H1 (cell line): ENCODE results near the gene BCL6B. TPM values are rescaled to one million over a fixed set of nuclear protein-coding genes. Genes with fewer than 3 reads are reported as not detected.
A peak's percentile ranks its signal among the peaks of the same experiment; 100 is the strongest.

ENCODE experiments used
- CEBPB ChIP-seq: IDR thresholded peaks from 2 replicates; pipeline ENCODE4 v1.6.1; 2012; ENCODE audit warnings: low read depth, low read length
- CHD1 ChIP-seq: IDR thresholded peaks from 2 replicates; pipeline ENCODE4 v1.6.1; 2012; ENCODE audit warnings: low read depth, low read length, improper control_type of control experiment
- EGR1 ChIP-seq: IDR thresholded peaks from 2 replicates; pipeline ENCODE4 v1.6.1; 2011; ENCODE audit warnings: low read depth, low read length, borderline replicate concordance
- HDAC2 ChIP-seq, 2 experiments: fragments of 300-600 bp in 1 of 2; sonication (generic) in 1 of 2; IDR thresholded peaks; 2 replicates each; pipeline ENCODE4 v1.6.1; 2011 to 2012; ENCODE audit warnings: low read depth in 2 of 2, low read length in 2 of 2, mild to moderate bottlenecking in 2 of 2, moderate library complexity in 2 of 2, borderline replicate concordance in 1 of 2, inconsistent platforms in 1 of 2
- POLR2A ChIP-seq, 2 experiments: IDR thresholded peaks; 1 replicate in 1 of 2; 2 replicates in 1 of 2; pipeline ENCODE4 v1.6.1; 2011; ENCODE audit warnings: low read depth in 2 of 2, low read length in 2 of 2, mild to moderate bottlenecking in 2 of 2; ENCODE audit errors: control extremely low read depth in 1 of 2
- SP2 ChIP-seq: IDR thresholded peaks from 2 replicates; pipeline ENCODE4 v1.6.1; 2012; ENCODE audit warnings: mild to moderate bottlenecking, low read length, inconsistent platforms
- SRF ChIP-seq: IDR thresholded peaks from 2 replicates; pipeline ENCODE4 v1.6.1; 2011; ENCODE audit warnings: mild to moderate bottlenecking, low read depth, low read length, moderate library complexity
- SUZ12 ChIP-seq: fragments of 200-600 bp; sonication (generic); IDR thresholded peaks from 2 replicates; pipeline ENCODE4 v1.6.1; 2012; ENCODE audit warnings: mild to moderate bottlenecking, inconsistent platforms, low read length, moderate library complexity, mixed read lengths
- polyA plus RNA-seq, 7 experiments: library from polyadenylated mRNA; depleted of rRNA in 3 of 7; stranded (reverse) in 5 of 7; unstranded in 2 of 7; fragments of >200 nt in 5 of 7; fragments of 200-250 nt in 2 of 7; gene quantifications; 1 replicate in 5 of 7; 2 replicates in 1 of 7; 4 replicates in 1 of 7; pipeline versions ENCODE4 v1.2.1 to v1.2.3, GENCODE V29; 2011 to 2013; ENCODE audit warnings: missing spikeins in 2 of 7, mixed read lengths in 2 of 7
- total RNA-seq: library from RNA; stranded (reverse); fragmentation: NEBNext Ultra II Directional; extraction: Animal tissue kit (Norgen Biotek cat#: 25700); gene quantifications from 2 replicates; pipeline ENCODE4 v1.2.1, GENCODE V29; 2021
- TF ChIP-seq, protein P1 (sequence below): fragments of 300-600 bp; sonication (generic); IDR thresholded peaks from 2 replicates; pipeline ENCODE4 v1.7.1; 2012; ENCODE audit warnings: low read length, moderate library complexity, mild to moderate bottlenecking, inconsistent platforms; ENCODE audit not compliant: insufficient replicate concordance
- TF ChIP-seq, protein P2 (sequence below): IDR thresholded peaks from 2 replicates; pipeline ENCODE4 v1.6.1; 2011; ENCODE audit warnings: low read length, improper control_type of control experiment

Gene BCL6B
- total and polyA plus RNA-seq, 2 of the 8 experiments (the other 6 are each of a cell fraction or from before 2014, with no cell fraction given): 6.6 to 8.7 TPM

DNA sequence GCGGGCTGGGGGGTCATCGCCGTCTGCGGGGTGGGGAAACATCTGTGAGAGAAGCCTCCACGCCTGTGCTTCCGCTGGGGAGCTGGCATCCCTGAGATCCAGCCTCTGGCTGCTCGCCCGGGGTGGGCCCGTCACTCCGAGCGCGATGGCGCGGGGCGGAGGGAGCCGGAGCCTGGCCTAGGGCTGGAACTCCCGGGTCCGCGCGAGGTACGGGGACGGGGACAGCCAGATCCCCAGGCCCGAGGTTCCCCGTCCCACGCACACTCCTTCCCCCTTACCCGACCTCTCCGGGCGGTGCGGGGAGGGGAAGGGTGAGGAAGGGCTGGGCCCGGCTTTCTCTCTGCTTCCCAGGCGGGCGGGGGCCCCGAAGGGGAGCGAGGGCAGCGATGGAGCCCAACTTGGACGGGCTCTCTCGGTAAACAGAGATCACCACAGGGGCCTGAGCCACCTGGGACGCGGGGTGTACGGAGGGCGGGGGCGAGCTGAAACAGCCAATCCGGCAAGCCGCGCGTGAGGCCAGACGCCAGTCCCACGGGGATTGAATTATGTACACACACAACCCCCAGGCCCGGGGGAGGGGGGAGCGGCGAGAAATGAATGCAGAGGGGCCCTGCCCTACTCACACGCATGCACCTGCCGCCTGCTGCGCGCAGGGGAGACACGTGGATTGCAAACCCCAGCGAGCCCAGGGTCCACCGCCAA is 20.8 kb downstream of the BCL6B start, which contains the start of gene SLC16A11 (continued):
- TF ChIP-seq, protein P1, sequence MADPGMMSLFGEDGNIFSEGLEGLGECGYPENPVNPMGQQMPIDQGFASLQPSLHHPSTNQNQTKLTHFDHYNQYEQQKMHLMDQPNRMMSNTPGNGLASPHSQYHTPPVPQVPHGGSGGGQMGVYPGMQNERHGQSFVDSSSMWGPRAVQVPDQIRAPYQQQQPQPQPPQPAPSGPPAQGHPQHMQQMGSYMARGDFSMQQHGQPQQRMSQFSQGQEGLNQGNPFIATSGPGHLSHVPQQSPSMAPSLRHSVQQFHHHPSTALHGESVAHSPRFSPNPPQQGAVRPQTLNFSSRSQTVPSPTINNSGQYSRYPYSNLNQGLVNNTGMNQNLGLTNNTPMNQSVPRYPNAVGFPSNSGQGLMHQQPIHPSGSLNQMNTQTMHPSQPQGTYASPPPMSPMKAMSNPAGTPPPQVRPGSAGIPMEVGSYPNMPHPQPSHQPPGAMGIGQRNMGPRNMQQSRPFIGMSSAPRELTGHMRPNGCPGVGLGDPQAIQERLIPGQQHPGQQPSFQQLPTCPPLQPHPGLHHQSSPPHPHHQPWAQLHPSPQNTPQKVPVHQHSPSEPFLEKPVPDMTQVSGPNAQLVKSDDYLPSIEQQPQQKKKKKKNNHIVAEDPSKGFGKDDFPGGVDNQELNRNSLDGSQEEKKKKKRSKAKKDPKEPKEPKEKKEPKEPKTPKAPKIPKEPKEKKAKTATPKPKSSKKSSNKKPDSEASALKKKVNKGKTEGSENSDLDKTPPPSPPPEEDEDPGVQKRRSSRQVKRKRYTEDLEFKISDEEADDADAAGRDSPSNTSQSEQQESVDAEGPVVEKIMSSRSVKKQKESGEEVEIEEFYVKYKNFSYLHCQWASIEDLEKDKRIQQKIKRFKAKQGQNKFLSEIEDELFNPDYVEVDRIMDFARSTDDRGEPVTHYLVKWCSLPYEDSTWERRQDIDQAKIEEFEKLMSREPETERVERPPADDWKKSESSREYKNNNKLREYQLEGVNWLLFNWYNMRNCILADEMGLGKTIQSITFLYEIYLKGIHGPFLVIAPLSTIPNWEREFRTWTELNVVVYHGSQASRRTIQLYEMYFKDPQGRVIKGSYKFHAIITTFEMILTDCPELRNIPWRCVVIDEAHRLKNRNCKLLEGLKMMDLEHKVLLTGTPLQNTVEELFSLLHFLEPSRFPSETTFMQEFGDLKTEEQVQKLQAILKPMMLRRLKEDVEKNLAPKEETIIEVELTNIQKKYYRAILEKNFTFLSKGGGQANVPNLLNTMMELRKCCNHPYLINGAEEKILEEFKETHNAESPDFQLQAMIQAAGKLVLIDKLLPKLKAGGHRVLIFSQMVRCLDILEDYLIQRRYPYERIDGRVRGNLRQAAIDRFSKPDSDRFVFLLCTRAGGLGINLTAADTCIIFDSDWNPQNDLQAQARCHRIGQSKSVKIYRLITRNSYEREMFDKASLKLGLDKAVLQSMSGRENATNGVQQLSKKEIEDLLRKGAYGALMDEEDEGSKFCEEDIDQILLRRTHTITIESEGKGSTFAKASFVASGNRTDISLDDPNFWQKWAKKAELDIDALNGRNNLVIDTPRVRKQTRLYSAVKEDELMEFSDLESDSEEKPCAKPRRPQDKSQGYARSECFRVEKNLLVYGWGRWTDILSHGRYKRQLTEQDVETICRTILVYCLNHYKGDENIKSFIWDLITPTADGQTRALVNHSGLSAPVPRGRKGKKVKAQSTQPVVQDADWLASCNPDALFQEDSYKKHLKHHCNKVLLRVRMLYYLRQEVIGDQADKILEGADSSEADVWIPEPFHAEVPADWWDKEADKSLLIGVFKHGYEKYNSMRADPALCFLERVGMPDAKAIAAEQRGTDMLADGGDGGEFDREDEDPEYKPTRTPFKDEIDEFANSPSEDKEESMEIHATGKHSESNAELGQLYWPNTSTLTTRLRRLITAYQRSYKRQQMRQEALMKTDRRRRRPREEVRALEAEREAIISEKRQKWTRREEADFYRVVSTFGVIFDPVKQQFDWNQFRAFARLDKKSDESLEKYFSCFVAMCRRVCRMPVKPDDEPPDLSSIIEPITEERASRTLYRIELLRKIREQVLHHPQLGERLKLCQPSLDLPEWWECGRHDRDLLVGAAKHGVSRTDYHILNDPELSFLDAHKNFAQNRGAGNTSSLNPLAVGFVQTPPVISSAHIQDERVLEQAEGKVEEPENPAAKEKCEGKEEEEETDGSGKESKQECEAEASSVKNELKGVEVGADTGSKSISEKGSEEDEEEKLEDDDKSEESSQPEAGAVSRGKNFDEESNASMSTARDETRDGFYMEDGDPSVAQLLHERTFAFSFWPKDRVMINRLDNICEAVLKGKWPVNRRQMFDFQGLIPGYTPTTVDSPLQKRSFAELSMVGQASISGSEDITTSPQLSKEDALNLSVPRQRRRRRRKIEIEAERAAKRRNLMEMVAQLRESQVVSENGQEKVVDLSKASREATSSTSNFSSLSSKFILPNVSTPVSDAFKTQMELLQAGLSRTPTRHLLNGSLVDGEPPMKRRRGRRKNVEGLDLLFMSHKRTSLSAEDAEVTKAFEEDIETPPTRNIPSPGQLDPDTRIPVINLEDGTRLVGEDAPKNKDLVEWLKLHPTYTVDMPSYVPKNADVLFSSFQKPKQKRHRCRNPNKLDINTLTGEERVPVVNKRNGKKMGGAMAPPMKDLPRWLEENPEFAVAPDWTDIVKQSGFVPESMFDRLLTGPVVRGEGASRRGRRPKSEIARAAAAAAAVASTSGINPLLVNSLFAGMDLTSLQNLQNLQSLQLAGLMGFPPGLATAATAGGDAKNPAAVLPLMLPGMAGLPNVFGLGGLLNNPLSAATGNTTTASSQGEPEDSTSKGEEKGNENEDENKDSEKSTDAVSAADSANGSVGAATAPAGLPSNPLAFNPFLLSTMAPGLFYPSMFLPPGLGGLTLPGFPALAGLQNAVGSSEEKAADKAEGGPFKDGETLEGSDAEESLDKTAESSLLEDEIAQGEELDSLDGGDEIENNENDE: no peak
- no peak for TF ChIP-seq CEBPB
- no peak for TF ChIP-seq POLR2A (IDR thresholded peaks at IDR 0.05; ENCODE audit: control extremely low read depth in 1 of 2, low read depth in 2 of 2, low read length in 2 of 2)
- TF ChIP-seq EGR1: no peak
- no peak for TF ChIP-seq SP2
- TF ChIP-seq HDAC2 (IDR thresholded peaks at IDR 0.05; ENCODE audit: borderline replicate concordance in 1 of 2, low read depth in 2 of 2, low read length in 2 of 2): no peak
- TF ChIP-seq CHD1: no peak
- 0 out of 2 replicates have a peak, but pooled peaks have one; percentile 46 for TF ChIP-seq SUZ12
- TF ChIP-seq, protein P2, sequence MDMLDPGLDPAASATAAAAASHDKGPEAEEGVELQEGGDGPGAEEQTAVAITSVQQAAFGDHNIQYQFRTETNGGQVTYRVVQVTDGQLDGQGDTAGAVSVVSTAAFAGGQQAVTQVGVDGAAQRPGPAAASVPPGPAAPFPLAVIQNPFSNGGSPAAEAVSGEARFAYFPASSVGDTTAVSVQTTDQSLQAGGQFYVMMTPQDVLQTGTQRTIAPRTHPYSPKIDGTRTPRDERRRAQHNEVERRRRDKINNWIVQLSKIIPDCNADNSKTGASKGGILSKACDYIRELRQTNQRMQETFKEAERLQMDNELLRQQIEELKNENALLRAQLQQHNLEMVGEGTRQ: no peak
- TF ChIP-seq SRF: no peak
